ENCODE data around the gene ADAMTS2. TPM values are rescaled to one million over a fixed set of nuclear protein-coding genes. Genes with fewer than 3 reads are reported as not detected.

ADAMTS2 gene
- total RNA-seq, 1 donor from 2014 or later: 29.7 TPM

GRCh38 chr5:179154346-179154990 is 190.8 kb downstream of the ADAMTS2 start:
- no peak overlapping the region for H3K27ac ChIP-seq (ENCODE audit: low read depth, low read length)
- H3K9ac ChIP-seq (ENCODE audit: low read depth in 1 of 3, low read length in 3 of 3): no peak overlapping the region
- H3K4me1 ChIP-seq (ENCODE audit: control insufficient read depth in 3 of 3, insufficient read depth in 3 of 3, low read length in 3 of 3): no peaks in the 10 kb centered on the region
- H3K9me3 ChIP-seq (ENCODE audit: control insufficient read depth in 3 of 3, low read length in 3 of 3): no peaks in the 10 kb centered on the region
- no peaks in the 10 kb centered on the region for H3K36me3 ChIP-seq (ENCODE audit: control insufficient read depth in 3 of 3, insufficient read depth in 3 of 3, low read length in 3 of 3)
- H3K4me3 ChIP-seq (ENCODE audit: low read length in 3 of 3): no peak overlapping the region
- peaks cover 0 to 3% (median 0%) of the 10 kb centered on the region in 3 donors for H3K27me3 ChIP-seq (ENCODE audit: control insufficient read depth in 3 of 3, insufficient read depth in 3 of 3, low read length in 3 of 3)

DNA sequence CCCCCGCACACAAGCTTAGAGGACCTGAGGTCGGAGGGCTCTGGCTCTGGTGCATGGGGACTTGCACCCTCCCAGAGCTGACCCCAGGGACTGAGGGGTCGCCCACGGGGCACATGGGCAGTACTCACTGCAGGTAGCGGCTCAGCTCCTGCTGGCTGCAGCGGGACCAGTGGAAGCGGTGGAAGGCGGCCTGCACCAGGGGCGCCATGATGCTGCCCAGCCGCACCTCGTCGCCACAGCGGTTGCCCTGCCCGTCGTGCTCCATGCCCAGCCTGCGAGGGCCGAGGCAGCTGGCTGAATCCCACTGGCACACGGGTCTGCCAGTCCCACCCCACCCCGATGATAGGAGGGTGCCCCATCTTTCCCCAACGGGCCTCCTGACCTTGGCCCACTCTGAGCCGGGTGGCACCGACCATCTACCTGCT is 191.3 kb downstream of the ADAMTS2 start:
- H3K27ac ChIP-seq (ENCODE audit: low read depth, low read length): no peak overlapping the region
- H3K4me1 ChIP-seq (ENCODE audit: control insufficient read depth in 3 of 3, insufficient read depth in 3 of 3, low read length in 3 of 3): no peaks in the 10 kb centered on the region
- no peaks in the 10 kb centered on the region for H3K36me3 ChIP-seq (ENCODE audit: control insufficient read depth in 3 of 3, insufficient read depth in 3 of 3, low read length in 3 of 3)
- no peak overlapping the region for H3K4me3 ChIP-seq (ENCODE audit: low read length in 3 of 3)
- H3K9me3 ChIP-seq (ENCODE audit: control insufficient read depth in 3 of 3, low read length in 3 of 3): no peaks in the 10 kb centered on the region
- H3K27me3 ChIP-seq (ENCODE audit: control insufficient read depth in 3 of 3, insufficient read depth in 3 of 3, low read length in 3 of 3): peaks cover 0 to 3% (median 0%) of the 10 kb centered on the region in 3 donors
- no peak overlapping the region for H3K9ac ChIP-seq (ENCODE audit: low read depth in 1 of 3, low read length in 3 of 3)

DNA sequence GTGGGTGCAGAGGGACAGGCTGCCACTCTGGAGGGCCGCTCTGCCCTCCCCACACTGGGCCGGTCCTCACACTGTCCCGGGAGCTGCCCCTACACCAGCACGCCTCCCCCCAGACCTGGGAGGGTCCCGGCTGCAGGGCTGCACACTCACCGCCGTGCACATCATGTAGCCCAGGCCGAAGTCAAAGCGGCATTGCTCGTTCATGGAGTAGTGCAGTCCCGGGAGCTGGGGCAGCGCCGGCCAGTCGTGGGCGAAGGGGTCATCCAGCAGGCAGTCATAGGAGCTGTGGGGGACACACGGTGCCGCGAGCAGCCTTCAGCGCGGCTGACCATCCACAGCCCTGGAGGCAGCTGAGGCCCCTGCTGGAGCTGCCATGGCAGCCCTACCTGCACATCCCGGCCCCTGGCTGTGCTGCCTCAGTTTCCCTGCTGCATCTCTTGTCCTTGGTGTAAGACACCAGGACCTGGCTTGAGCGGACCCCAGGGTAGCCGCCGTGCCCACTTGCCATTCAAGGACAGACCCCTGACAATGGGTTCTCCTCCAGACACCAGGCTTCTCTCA is 191.8 kb downstream of the ADAMTS2 start:
- Histone ChIP-seq H3K9ac (ENCODE audit: low read depth in 1 of 3, low read length in 3 of 3) (no peak overlapping the region), H3K27me3 (ENCODE audit: control insufficient read depth in 3 of 3, insufficient read depth in 3 of 3, low read length in 3 of 3) (peaks cover 0 to 3% (median 0%) of the 10 kb centered on the region in 3 donors), H3K27ac (ENCODE audit: low read depth, low read length) (no peak overlapping the region), H3K9me3 (ENCODE audit: control insufficient read depth in 3 of 3, low read length in 3 of 3) (peaks cover 0 to under 1% (median 0%) of the 10 kb centered on the region in 3 donors), H3K36me3 (ENCODE audit: control insufficient read depth in 3 of 3, insufficient read depth in 3 of 3, low read length in 3 of 3) (no peaks in the 10 kb centered on the region), H3K4me1 (ENCODE audit: control insufficient read depth in 3 of 3, insufficient read depth in 3 of 3, low read length in 3 of 3) (no peaks in the 10 kb centered on the region), H3K4me3 (ENCODE audit: low read length in 3 of 3) (no peak overlapping the region)

DNA sequence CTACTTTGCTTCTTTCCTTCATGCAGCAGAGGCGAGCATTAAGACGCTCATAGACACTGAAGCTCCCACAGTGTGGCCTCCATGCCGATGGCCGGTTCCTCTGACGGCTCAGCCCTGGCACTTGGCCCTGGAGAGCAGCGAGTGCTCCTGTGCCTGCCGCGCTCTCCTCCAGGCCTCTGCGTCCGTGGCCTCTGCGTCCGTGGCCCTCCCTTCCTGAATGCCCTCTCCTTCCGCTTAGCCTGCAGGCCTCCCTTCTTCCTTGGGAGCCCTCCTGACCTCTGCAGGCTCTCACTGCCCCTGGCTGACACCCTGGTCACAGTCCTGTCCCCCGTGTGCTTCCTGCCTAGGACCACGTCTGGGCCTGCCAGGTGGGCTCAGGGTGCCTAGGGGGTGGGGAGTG is 192.3 kb downstream of the ADAMTS2 start:
- no peak overlapping the region for H3K9ac ChIP-seq (ENCODE audit: low read depth in 1 of 3, low read length in 3 of 3)
- peaks cover 0 to 3% (median 2%) of the 10 kb centered on the region in 3 donors for H3K27me3 ChIP-seq (ENCODE audit: control insufficient read depth in 3 of 3, insufficient read depth in 3 of 3, low read length in 3 of 3)
- no peak overlapping the region for H3K4me3 ChIP-seq (ENCODE audit: low read length in 3 of 3)
- no peaks in the 10 kb centered on the region for H3K36me3 ChIP-seq (ENCODE audit: control insufficient read depth in 3 of 3, insufficient read depth in 3 of 3, low read length in 3 of 3)
- H3K9me3 ChIP-seq (ENCODE audit: control insufficient read depth in 3 of 3, low read length in 3 of 3): peaks cover 0 to 4% (median 0%) of the 10 kb centered on the region in 3 donors
- no peaks in the 10 kb centered on the region for H3K4me1 ChIP-seq (ENCODE audit: control insufficient read depth in 3 of 3, insufficient read depth in 3 of 3, low read length in 3 of 3)
- H3K27ac ChIP-seq (ENCODE audit: low read depth, low read length): no peak overlapping the region

GRCh38 chr5:179152144-179152895 is 192.9 kb downstream of the ADAMTS2 start:
- no peaks in the 10 kb centered on the region for H3K36me3 ChIP-seq (ENCODE audit: control insufficient read depth in 3 of 3, insufficient read depth in 3 of 3, low read length in 3 of 3)
- no peaks in the 10 kb centered on the region for H3K4me1 ChIP-seq (ENCODE audit: control insufficient read depth in 3 of 3, insufficient read depth in 3 of 3, low read length in 3 of 3)
- H3K4me3 ChIP-seq (ENCODE audit: low read length in 3 of 3): no peak overlapping the region
- peaks cover 0 to 3% (median 2%) of the 10 kb centered on the region in 3 donors for H3K27me3 ChIP-seq (ENCODE audit: control insufficient read depth in 3 of 3, insufficient read depth in 3 of 3, low read length in 3 of 3)
- H3K9ac ChIP-seq (ENCODE audit: low read depth in 1 of 3, low read length in 3 of 3): no peak overlapping the region
- no peak overlapping the region for H3K27ac ChIP-seq (ENCODE audit: low read depth, low read length)
- peaks cover 0 to 4% (median 0%) of the 10 kb centered on the region in 3 donors for H3K9me3 ChIP-seq (ENCODE audit: control insufficient read depth in 3 of 3, low read length in 3 of 3)

DNA sequence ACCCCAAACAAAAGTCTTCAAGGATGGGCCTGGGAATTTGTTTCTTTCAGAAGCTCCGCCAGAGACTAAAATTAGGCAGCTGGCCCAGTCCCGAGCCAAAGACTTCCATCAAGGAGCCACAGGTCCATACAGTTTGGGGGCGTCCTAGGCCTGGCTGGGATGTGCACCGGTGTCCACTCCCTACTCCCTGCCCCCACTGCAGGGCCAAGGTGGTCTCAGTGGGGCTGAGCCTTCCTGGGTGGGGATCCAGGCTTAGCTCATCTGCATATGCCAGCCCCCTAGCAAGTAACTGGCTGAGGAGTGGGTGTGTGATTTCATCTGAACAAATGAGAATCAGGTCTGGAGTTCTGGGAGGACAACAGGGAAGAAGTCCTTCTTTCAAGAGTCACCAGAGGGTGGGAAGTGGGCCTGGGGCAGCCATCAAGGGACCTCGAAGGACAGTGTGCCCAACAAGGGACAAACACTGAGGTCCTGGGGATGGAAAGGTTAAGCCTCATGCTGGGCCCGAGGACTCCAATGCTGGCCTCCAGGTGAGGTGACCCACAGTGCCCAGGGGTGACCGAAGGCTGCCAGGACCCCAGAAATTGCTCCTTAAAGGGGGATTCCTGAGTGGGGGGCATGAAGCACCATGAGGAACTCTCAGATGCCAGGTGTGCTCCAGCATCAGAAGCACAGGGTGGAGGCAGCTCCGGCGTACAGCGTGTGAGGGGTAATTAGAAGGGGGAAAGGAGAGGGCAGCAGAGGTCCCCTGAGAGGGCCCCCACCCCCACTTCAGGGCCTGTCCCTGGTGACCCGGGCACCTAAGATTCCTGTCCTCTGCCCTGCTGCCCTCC is 193.8 kb downstream of the ADAMTS2 start:
- H3K9ac ChIP-seq (ENCODE audit: low read depth in 1 of 3, low read length in 3 of 3): no peak overlapping the region
- peaks cover 0 to 3% (median 2%) of the 10 kb centered on the region in 3 donors for H3K27me3 ChIP-seq (ENCODE audit: control insufficient read depth in 3 of 3, insufficient read depth in 3 of 3, low read length in 3 of 3)
- no peaks in the 10 kb centered on the region for H3K4me1 ChIP-seq (ENCODE audit: control insufficient read depth in 3 of 3, insufficient read depth in 3 of 3, low read length in 3 of 3)
- H3K27ac ChIP-seq (ENCODE audit: low read depth, low read length): no peak overlapping the region
- H3K9me3 ChIP-seq (ENCODE audit: control insufficient read depth in 3 of 3, low read length in 3 of 3): peaks cover 0 to 4% (median 0%) of the 10 kb centered on the region in 3 donors
- no peaks in the 10 kb centered on the region for H3K36me3 ChIP-seq (ENCODE audit: control insufficient read depth in 3 of 3, insufficient read depth in 3 of 3, low read length in 3 of 3)
- no peak overlapping the region for H3K4me3 ChIP-seq (ENCODE audit: low read length in 3 of 3)

DNA sequence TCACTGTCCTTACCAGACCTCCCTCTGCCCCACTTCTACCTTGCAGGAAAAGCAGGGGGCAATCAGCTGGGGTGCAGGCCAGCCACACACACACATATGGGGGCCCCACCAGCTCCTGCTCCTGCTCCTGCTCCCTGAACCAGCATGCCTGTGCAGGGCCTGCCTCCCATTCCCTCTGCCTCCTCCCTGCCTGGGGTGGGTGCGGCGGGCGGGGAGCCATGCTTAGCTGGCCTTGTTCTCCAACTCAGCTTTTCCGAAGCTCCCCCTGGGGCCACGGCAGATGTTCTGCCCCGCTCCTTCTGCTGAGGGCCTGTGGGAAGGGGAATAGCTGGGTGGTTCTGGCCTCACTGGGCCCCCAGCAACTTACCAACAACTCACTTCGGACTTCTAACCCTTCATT is 195.2 kb downstream of the ADAMTS2 start:
- no peaks in the 10 kb centered on the region for H3K36me3 ChIP-seq (ENCODE audit: control insufficient read depth in 3 of 3, insufficient read depth in 3 of 3, low read length in 3 of 3)

GRCh38 chr5:179149278-179149677 is 196.0 kb downstream of the ADAMTS2 start:
- Histone ChIP-seq H3K4me1 (ENCODE audit: control insufficient read depth in 3 of 3, insufficient read depth in 3 of 3, low read length in 3 of 3) (no peaks in the 10 kb centered on the region), H3K4me3 (ENCODE audit: low read length in 3 of 3) (no peak overlapping the region), H3K27me3 (ENCODE audit: control insufficient read depth in 3 of 3, insufficient read depth in 3 of 3, low read length in 3 of 3) (peaks cover 0 to 3% (median 2%) of the 10 kb centered on the region in 3 donors), H3K9ac (ENCODE audit: low read depth in 1 of 3, low read length in 3 of 3) (no peak overlapping the region), H3K27ac (ENCODE audit: low read depth, low read length) (no peak overlapping the region), H3K36me3 (ENCODE audit: control insufficient read depth in 3 of 3, insufficient read depth in 3 of 3, low read length in 3 of 3) (no peaks in the 10 kb centered on the region), H3K9me3 (ENCODE audit: control insufficient read depth in 3 of 3, low read length in 3 of 3) (peaks cover 0 to 4% (median 0%) of the 10 kb centered on the region in 3 donors)

More for the DNA sequence above, 195.2 kb downstream of the ADAMTS2 start:
- Histone ChIP-seq H3K27ac (ENCODE audit: low read depth, low read length) (no peak overlapping the region), H3K4me1 (ENCODE audit: control insufficient read depth in 3 of 3, insufficient read depth in 3 of 3, low read length in 3 of 3) (no peaks in the 10 kb centered on the region), H3K4me3 (ENCODE audit: low read length in 3 of 3) (no peak overlapping the region), H3K27me3 (ENCODE audit: control insufficient read depth in 3 of 3, insufficient read depth in 3 of 3, low read length in 3 of 3) (peaks cover 0 to 3% (median 2%) of the 10 kb centered on the region in 3 donors), H3K9me3 (ENCODE audit: control insufficient read depth in 3 of 3, low read length in 3 of 3) (peaks cover 0 to 4% (median 0%) of the 10 kb centered on the region in 3 donors), H3K9ac (ENCODE audit: low read depth in 1 of 3, low read length in 3 of 3) (no peak overlapping the region)

DNA sequence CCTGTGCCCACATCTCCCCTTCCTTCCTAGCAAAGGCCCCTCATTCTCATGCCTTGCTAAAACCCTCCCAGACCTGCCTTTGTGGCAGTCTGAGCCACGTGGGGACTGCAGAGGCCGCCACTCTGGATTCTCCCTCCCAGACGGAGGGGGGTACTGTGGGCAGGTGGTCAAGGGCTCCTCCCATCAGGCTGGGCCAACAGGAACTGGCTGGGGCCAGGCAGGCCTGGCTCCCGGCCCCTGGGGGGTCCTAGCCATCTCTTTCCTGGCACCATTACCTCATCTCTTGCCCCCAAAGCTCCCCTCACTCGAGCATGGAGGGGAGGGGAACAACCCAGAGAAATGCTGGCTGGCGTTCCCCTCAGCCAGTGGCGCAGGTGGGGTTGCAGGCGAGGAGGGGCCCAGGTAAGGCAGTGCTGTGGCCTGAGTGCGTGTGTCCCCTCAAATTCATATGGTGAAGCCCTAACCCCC is 196.5 kb downstream of the ADAMTS2 start:
- Histone ChIP-seq H3K9ac (ENCODE audit: low read depth in 1 of 3, low read length in 3 of 3) (no peak overlapping the region), H3K27me3 (ENCODE audit: control insufficient read depth in 3 of 3, insufficient read depth in 3 of 3, low read length in 3 of 3) (peaks cover 0 to 3% (median 2%) of the 10 kb centered on the region in 3 donors), H3K9me3 (ENCODE audit: control insufficient read depth in 3 of 3, low read length in 3 of 3) (peaks cover 0 to 4% (median 0%) of the 10 kb centered on the region in 3 donors), H3K4me3 (ENCODE audit: low read length in 3 of 3) (no peak overlapping the region), H3K36me3 (ENCODE audit: control insufficient read depth in 3 of 3, insufficient read depth in 3 of 3, low read length in 3 of 3) (no peaks in the 10 kb centered on the region), H3K27ac (ENCODE audit: low read depth, low read length) (no peak overlapping the region), H3K4me1 (ENCODE audit: control insufficient read depth in 3 of 3, insufficient read depth in 3 of 3, low read length in 3 of 3) (no peaks in the 10 kb centered on the region)

Data from skeletal muscle tissue (tissue), 4 donors.